ENCODE measurements around the gene PGBD2. TPM values are rescaled to one million over a fixed set of nuclear protein-coding genes. Genes with fewer than 3 reads are reported as not detected.

Gene PGBD2
- total RNA-seq (ENCODE audit: low replicate concordance): 7.9 and 11.2 TPM in 2 replicates

GRCh38 chr1:248906009-248906752 lies at the start of gene PGBD2:
PGBD2 (plus strand) TSS chr1:248906235; CDS start chr1:248913863, 7,628 bp downstream.
- peak within 1 kb of the TSS; percentile 100 for H3K27ac Mint-ChIP-seq
- Histone ChIP-seq H3K4me3 (peak within 1 kb of the TSS; percentile 62), H4K20me1 (ENCODE audit: low read depth) (no peaks in the 10 kb centered on the region), H3K79me2 (ENCODE audit: low read depth) (peaks cover 42% of the 10 kb centered on the region), H3F3A (ENCODE audit: low read depth) (peaks cover 31% of the 10 kb centered on the region), H3K27me3 (peaks cover 3% of the 10 kb centered on the region), H3K4me1 (peaks cover 25% of the 10 kb centered on the region), H3K9ac (peak within 1 kb of the TSS; percentile 83), H3K4me2 (peak within 1 kb of the TSS; percentile 85), H3K36me3 (no peaks in the 10 kb centered on the region), H3K9me3 (ENCODE audit: low read depth) (no peaks in the 10 kb centered on the region), H3K27ac (peak within 1 kb of the TSS; percentile 98), H2AFZ (replicated peaks) (peak within 1 kb of the TSS; percentile 98)
- peaks cover 23% of the 10 kb centered on the region for H3K36me3 Mint-ChIP-seq
- peaks cover 8% of the 10 kb centered on the region for H3K9me3 Mint-ChIP-seq
- DNase-seq (ENCODE audit: low spot score): peak; percentile 97
- peak within 1 kb of the TSS; percentile 94 for H3K4me3 Mint-ChIP-seq
- peaks cover 27% of the 10 kb centered on the region for H3K4me1 Mint-ChIP-seq
- TF ChIP-seq CTCF (IDR thresholded peaks at IDR 0.05) (peak; percentile 73), EZH2 (IDR thresholded peaks at IDR 0.05) (no peak)
- H3K27me3 Mint-ChIP-seq (ENCODE audit: insufficient read depth, low read depth): peaks cover 6% of the 10 kb centered on the region

- Histone ChIP-seq H3K27ac (no peak overlapping the region), H3K27me3 (peaks cover 24% of the 10 kb centered on the region), H3K9me3 (ENCODE audit: low read depth) (no peaks in the 10 kb centered on the region), H3K4me1 (peaks cover 11% of the 10 kb centered on the region), H3F3A (ENCODE audit: low read depth) (peaks cover 8% of the 10 kb centered on the region), H3K36me3 (no peaks in the 10 kb centered on the region), H3K4me3 (peak overlapping the region; percentile 53), H3K79me2 (ENCODE audit: low read depth) (peaks cover 13% of the 10 kb centered on the region), H3K4me2 (peak overlapping the region; percentile 85), H3K9ac (no peak overlapping the region), H2AFZ (replicated peaks) (no peak overlapping the region), H4K20me1 (ENCODE audit: low read depth) (no peaks in the 10 kb centered on the region)
- H3K4me1 Mint-ChIP-seq: peaks cover 22% of the 10 kb centered on the region
- H3K36me3 Mint-ChIP-seq: peaks cover 16% of the 10 kb centered on the region
- no peak for DNase-seq (ENCODE audit: low spot score)
- peak overlapping the region; percentile 93 for H3K4me3 Mint-ChIP-seq
- no peaks in the 10 kb centered on the region for H3K9me3 Mint-ChIP-seq
- H3K27me3 Mint-ChIP-seq (ENCODE audit: insufficient read depth, low read depth): peaks cover 10% of the 10 kb centered on the region
- TF ChIP-seq EZH2 (IDR thresholded peaks at IDR 0.05) (no peak), EZH2phosphoT487 (IDR thresholded peaks at IDR 0.05) (no peak), CTCF (IDR thresholded peaks at IDR 0.05) (no peak)
- H3K27ac Mint-ChIP-seq: peak overlapping the region; percentile 61
Measured at GRCh38 chr1:248857201-248857600, 48.8 kb upstream of the PGBD2 start.

- Histone ChIP-seq H3F3A (ENCODE audit: low read depth) (peaks cover 14% of the 10 kb centered on the region), H4K20me1 (ENCODE audit: low read depth) (no peaks in the 10 kb centered on the region), H3K4me3 (peak overlapping the region; percentile 53), H3K4me1 (peaks cover 14% of the 10 kb centered on the region), H3K4me2 (peak overlapping the region; percentile 85), H3K79me2 (ENCODE audit: low read depth) (peaks cover 13% of the 10 kb centered on the region), H3K36me3 (no peaks in the 10 kb centered on the region), H2AFZ (replicated peaks) (peak overlapping the region; percentile 60), H3K27me3 (peaks cover 29% of the 10 kb centered on the region), H3K9me3 (ENCODE audit: low read depth) (no peaks in the 10 kb centered on the region), H3K9ac (peak overlapping the region; percentile 42), H3K27ac (no peak overlapping the region)
- peak overlapping the region; percentile 93 for H3K4me3 Mint-ChIP-seq
- TF ChIP-seq EZH2 (IDR thresholded peaks at IDR 0.05) (no peak), EZH2phosphoT487 (IDR thresholded peaks at IDR 0.05) (no peak), CTCF (IDR thresholded peaks at IDR 0.05) (no peak)
- H3K36me3 Mint-ChIP-seq: peaks cover 16% of the 10 kb centered on the region
- DNase-seq (ENCODE audit: low spot score): no peak
- peaks cover 14% of the 10 kb centered on the region for H3K27me3 Mint-ChIP-seq (ENCODE audit: insufficient read depth, low read depth)
- peak overlapping the region; percentile 61 for H3K27ac Mint-ChIP-seq
- H3K4me1 Mint-ChIP-seq: peaks cover 26% of the 10 kb centered on the region
- H3K9me3 Mint-ChIP-seq: no peaks in the 10 kb centered on the region
Measured at GRCh38 chr1:248857749-248858095, 48.3 kb upstream of the PGBD2 start.

Measured in neural progenitor cell (in vitro differentiated cells).